Fibroblast of gingiva (primary cell): ENCODE measurements around the gene MED29.
"Not testable (repeated sequence)": the region's sequence is repeated elsewhere in the genome, so short reads cannot be mapped to it uniquely, and the experiment has no call there.

ENCODE experiments used
- DNase-seq: peaks from one replicate; pipeline ENCODE4 v3.0.0-alpha.2; 2011; ENCODE audit warnings: low read depth

MED29 gene

DNA sequence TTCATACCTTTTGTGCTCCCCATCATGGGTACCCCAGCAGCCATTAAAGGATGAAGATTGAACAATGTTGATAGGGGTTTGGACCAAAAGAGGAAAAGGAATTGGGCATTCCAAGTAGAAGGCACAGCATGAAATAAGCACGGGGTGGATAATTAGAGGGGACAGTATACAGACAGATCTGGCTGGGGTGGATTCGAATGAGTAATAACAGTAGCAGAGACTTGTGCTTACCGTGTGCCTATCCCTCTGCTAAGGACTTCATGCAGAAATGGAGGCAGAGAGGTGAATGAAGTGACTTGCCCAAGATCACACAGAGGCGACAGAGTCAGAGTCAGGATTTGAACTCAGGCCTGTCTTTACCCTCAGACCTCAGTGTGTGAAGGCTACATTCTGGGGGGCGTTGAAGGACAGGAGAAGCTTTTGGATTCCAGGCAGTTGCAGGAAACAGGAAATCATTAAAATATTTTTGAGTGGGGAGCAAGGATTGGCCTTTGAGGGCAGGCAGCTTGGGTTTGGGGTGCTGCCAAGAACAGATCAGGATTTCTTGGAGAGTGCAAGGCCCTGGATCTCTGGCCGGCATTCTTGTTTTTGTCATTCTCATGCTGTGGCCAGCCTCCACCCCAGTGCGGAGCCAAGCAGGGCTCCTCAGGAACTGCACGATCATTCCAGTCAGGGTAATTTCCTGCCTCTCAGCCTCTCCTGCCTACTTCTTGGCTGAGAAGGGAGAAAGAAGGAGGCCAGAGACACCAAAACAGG lies 19.0 kb upstream of the MED29 start:
- peak; percentile 97 for DNase-seq

DNA sequence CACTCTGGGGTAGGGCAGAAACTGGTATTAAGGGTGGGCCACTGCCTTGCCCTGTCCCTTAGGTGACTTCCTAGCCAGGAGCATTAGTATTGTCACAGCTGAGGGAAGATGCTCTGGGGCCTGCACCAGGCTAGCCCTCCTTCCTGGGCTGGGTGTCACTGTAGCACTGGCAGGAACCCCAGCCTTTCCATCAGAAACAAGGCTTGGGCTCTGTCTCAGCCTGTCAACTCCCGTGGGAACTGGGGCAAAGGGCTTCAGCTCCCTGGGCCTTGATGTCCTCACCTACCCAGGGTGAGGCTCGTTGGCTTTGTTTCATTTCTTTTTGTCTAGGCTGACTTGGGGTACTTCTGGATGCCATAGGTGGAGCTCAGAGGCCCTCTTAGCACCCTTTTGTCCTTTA lies 18.2 kb upstream of the MED29 start:
- peak; percentile 17 for DNase-seq

DNA sequence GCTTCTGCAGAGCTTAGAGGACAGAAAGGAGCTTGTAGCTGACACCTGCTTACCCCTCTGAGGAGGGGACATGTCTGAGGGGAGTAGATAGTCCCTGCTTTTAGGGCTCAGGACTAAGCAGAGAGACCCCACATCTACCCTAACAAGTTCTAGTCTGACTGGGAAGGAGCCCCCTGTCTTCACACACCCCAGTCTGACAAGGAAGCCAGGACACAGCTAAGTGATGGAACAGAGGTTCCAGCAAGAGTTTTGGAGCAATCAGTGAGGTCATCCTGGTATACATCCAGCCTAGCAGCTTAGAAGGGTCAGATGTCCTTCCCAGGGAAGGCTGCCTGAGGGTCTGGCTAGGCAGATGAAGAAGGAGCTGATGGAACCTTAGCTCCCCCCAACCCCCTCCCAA lies 15.2 kb upstream of the MED29 start:
- DNase-seq, result no peak

DNA sequence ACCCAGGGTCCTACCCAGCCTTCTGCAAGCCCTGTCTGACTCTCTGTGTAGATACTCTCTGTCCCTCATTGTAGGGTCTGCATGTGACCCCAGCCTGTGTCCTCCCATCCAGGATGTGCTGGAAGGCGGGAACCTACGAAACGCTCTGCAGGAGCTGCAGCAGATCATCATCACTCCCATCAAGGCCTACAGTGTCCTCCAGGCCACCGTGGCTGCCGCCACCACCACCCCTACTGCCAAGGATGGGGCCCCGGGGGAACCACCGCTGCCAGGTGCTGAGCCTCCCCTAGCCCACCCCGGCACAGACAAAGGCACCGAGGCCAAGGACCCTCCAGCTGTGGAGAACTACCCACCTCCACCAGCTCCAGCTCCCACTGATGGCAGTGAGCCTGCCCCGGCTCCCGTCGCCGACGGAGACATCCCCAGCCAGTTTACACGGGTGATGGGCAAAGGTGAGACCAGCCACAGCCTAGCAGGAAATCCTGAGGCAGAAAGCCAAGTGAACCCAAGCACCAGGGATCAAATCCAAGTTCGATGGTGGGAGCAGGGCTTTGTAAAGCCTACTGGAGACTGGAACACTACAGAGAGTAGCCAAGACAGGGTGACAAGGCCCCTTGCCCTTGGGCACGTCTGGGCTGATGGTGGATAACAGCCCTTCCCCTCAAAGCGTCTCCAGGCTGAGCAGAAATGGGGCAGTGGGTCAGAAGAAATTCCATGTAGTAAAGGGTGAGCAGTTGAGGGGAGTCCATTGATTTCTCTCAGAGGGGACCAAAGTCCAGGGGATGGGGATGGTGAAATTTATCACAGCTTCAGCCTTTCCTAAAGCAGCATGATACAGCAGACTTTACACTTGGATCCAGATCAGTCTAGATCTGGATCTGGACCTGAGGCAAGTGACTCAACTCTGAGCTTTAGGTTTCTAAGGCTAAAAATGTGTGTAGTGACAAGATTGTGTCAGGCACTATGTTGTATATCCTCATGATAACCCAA lies 13.5 kb upstream of the MED29 start:
- DNase-seq, result no peak

DNA sequence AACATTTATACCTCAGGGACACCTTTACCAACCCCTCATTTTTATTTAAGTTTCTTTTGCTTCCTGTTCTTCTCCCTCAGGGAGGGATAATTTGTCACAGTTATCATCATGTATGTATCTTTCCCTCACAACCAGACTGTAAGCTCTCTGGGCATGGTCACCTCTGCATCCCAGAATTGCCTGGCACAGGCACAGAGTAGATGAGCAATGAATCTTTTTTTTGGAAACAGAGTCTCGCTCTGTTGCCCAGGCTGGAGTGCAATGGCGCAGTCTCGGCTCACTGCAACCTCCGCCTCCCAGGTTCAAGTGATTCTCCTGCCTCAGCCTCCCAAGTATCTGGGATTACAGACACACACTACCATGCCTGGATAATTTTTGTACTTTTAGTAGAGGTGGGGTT lies 11.8 kb upstream of the MED29 start:
- DNase-seq, result not testable (repeated sequence)

DNA sequence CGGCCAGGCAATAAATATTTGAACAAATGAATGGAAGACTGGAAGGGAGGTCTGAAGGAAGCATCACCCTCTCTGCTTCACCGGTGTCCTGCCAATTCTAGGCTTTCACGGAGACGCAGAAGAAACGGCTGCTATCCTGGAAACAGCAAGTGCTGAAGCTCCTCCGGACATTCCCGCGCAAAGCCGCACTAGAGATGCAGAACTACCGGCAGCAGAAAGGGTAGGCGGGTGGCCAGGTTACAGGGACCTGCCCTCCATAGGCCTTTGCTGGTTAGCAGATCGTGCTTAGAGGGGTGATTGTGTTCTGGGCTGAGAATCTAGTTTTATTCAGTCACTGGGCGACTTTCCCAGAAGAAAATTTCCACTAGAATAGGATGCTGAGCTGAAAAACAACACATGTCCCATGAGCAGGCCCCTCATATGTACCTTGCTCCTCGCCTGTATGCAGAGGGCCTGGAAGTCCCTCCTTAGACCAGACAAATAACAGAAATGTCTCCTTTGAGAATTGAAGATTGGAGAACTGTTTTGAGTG lies 11.2 kb upstream of the MED29 start:
- no peak for DNase-seq

DNA sequence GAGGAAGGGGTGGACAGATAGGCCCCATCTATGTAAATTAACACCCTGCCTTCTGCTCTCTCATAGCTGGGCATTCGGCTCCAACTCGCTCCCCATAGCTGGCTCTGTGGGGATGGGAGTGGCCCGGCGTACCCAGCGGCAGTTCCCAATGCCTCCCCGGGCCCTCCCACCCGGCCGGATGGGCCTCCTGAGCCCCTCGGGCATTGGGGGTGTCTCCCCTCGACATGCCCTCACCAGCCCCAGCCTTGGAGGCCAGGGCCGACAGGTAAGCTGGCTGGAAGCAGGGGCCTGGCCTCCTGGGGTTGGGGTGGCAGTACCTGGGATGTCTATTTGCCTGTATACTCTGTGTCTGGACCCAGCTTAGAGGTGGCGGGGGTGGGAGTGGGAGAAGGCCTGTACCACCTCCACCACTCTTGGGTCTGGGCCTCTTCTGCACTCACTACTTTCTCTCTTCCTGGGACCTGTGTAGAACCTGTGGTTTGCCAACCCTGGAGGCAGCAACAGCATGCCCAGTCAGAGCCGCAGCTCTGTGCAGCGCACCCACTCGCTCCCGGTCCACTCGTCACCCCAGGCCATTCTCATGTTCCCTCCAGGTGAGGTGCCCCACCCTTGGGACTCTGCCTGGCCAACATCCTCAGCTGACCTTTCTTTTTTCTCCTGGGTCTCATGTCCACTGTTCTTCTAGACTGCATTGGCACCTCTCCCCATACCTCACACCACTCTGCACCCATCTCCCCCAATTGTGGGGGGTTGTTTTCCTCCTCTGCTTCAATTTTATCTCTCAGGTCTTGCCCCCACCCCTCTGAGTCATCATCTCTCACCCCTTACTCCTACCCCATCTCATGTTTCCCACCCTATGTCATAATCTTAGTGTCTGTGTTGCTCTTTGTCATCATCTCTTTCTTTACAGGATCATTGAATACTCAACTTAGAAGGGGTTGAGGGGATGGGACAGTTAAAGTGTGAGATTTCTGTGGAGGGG lies 10.4 kb upstream of the MED29 start:
- no peak for DNase-seq

DNA sequence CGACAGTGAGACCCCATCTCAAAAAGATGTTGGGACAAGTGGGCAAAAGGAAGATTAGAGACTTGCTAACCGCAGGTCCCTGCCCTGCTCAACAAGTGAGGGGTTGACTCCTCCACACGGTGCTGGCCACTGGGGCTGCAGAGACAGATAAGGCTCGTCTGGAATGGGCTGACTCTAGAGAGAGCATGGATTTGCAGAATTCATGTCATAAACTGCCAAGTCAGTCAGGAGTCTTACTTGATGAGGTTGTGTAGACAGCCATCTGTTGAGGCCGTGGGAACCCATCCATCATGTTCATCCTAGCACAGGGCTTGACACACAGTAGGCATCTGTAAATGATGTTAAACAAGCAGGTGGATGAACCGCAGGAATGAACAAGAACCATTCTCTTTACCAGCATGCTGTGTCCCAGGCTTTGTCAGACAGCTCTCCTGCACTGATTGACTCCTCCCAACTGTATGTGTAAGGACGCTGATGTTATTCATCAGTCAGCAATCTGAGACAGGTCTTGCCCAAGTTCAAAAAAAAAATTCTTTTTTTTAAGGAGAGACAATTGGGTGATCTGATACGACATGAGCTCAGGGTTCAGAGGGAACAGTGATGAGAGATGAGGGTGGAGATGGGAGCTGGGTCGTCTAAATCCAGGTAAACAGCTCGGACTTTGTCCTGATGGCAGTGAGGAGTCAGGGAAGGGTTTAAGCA lies 9.1 kb upstream of the MED29 start:
- DNase-seq, result peak; percentile 11

DNA sequence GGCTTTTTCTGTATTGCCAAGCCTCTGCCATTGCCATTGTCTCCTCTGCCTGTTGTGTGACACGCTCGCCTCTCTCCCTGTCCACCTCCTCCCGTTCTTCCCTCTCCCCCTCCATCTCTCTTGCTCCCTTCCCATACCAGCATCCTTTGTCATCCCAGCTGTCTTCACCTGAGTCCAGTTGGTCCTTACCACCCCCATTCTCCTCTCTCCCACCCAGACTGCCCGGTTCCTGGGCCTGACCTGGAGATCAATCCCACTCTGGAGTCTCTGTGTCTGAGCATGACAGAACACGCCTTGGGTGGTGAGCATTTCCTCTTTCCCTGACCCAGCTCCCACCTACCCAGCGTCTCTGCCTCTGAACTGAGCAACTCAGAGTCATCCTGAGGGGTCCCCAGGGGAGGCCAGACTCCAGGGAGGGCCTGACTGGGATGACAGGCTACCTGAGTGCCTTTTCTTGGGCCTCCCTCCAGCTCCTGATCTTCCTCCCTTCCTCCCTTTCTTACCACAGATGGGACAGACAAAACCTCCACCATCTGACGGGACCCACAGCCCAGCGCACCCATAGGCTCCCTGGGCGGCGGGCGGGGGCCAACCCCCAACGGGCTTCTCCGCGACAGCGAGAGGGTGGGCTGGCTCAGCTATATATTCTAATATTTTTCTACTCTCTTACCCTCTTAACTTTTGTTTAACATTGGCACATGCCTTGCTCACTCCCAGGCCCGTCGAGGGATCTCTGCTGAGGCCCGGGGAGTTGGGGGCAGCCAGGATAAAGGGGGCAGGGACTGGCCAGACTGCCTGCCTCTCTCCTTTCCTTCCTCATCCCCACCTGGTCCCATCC lies 8.0 kb upstream of the MED29 start:
- DNase-seq, result no peak

DNA sequence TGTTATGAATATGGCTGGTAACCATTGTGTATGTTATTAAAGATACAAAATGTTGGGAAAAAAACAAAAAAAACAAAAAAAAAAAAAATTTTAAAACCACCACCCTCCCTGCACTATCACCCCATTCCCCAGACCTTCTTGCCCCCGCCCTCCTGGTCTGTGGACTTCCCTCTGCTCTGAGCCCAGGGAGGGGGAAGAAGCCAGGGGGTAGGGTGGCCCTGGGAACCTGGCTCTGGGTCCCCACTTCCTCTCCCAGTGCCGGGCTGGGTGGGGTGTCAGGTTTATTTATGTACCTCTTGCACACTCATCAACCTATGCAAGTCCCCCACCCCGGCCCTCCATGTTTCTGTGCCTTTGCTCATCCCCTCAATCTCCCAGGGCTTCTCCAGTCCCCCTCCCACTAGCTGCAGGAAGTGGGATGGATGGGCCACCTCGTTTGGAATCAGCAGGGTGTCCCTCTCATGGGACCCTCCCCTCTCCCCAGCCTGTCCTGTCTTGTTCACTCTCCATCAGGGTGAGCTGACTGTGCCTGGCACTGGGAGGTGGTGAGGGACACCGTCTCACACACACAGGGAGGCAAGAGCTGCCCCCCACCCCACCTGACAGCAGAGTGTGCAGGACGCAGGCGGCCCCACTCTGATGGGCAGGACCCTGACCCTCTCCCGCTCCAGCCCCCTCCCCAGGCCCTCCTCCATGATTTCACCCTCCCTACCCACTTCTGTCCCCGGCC lies 6.2 kb upstream of the MED29 start:
- DNase-seq, result no peak

DNA sequence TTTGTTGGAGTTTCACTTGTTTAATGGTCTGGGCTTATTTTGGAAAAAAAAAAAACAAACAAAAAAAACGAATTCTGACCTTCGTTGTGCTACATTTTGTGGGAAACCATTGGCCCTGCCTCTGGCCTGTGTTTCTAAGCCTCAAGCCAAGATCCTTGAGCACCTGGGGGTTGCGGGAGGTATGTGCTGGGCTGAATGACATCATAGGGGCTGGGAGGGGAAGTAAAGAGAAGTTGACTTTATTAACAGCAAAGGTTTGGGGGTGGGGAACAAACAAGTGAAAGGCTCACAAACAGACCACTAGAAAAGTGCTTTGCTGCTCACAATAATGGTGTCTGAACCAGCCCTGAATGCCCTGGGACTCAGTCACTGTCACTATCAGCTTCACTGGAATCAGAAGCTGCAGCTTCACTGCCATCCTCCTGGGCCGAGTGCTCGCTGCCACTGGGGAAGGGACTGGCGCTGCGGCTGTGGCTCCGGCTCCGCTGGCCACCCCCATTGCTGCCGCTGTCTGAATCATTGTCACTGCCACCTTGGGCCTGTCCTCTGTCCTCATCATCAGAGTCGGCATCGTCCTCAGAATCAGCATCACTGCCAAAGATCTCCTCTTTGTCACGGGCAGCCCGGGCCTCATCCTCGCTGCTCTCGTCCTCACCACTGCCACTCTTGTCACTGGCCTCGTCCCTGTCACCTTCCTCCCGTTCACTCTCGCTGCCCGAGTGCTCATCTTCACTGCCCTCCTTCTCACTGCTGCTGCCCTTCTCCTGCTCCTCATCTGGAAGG lies 5.4 kb upstream of the MED29 start:
- no peak for DNase-seq

DNA sequence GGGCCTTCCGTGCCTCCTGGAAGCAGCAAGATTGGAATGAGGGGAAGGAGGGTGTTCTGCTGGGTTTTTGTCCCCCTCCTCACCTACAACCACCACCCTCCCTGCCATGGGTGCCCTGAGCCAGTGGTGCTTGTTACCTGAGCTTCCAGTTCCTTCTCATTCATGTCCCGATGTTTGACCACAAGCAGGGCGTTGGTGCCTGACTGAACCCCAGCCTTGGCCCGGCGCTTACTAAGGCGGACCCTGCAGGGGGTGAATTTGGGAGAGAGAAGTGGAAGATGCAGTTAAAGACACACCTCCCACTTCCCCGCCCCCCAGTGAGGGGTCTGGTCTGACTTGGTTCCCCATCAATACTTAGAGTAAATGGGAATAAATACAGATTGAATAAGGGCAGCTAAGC lies 4.6 kb upstream of the MED29 start:
- DNase-seq, result no peak

DNA sequence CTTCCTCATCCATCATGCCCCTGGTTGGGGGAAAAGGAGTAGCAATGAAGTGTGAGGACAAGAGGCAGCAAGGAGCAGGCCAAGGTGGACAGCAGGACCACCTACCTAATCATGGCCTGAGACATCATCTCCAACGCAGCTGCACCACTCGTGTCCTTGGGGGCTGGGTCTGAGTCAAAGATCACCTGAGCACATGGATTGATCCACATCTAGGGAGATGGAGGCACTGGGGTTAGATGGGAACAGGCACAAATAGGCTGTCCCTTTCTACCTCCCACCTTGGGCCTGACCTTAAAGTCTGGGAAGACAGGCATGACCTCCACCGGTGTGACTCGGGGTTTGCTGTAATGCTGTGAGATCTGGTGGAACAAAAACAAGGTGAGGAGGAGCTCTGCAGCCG lies 2.5 kb upstream of the MED29 start:
- no peak for DNase-seq

DNA sequence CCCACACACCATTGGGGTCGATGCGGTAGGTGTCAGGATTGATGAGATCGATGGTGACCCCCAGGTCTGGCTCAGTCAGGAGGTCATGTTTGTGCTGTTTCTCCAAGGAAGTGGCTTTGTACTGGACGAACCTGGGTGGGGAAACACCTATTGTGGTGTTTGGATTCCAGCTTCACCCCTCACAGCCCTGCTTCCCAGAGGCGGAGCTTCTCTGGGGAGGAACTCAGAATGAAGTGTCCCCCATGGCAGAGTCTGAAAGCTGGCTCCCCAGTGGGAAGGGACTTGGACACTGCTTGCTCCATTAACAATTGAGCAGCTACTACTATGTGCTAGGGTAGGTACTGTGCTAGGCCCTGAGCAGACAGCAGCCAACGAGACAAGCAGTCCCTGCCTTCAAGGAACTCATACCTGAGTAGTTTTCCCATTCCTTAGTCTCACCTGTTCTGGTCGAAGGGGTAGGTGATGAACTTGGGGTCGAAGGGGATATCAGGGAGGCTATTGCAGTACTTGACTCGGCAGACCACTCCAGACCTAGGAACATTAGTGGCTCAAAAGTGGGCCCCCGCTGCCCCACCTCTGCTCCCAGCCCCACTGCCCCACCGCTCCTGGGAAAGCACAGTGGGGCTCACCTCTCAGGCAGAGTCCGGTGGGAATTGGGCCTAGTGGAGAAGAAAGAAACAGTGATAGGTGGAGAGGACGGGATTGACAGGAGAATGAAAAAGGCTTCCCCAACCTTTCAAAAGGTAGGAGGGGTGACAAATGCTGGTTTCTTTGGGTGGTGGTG lies 1.4 kb upstream of the MED29 start:
- no peak for DNase-seq

DNA sequence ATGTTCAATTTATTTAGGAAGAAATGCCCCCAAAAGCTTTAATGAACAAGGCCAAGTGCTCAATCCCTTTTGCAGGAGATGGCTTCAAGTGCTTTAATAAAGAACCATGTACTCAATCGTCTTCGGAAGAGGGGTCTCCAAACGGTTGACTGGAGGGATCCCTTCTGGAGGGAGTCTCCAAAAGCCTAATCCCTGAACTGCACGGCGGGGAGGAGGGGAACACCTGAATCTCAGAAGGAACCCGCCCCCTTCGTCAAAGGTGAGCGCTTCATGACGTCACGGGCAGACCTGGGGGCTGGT lies 777 bp upstream of the MED29 start:
- no peak for DNase-seq

DNA sequence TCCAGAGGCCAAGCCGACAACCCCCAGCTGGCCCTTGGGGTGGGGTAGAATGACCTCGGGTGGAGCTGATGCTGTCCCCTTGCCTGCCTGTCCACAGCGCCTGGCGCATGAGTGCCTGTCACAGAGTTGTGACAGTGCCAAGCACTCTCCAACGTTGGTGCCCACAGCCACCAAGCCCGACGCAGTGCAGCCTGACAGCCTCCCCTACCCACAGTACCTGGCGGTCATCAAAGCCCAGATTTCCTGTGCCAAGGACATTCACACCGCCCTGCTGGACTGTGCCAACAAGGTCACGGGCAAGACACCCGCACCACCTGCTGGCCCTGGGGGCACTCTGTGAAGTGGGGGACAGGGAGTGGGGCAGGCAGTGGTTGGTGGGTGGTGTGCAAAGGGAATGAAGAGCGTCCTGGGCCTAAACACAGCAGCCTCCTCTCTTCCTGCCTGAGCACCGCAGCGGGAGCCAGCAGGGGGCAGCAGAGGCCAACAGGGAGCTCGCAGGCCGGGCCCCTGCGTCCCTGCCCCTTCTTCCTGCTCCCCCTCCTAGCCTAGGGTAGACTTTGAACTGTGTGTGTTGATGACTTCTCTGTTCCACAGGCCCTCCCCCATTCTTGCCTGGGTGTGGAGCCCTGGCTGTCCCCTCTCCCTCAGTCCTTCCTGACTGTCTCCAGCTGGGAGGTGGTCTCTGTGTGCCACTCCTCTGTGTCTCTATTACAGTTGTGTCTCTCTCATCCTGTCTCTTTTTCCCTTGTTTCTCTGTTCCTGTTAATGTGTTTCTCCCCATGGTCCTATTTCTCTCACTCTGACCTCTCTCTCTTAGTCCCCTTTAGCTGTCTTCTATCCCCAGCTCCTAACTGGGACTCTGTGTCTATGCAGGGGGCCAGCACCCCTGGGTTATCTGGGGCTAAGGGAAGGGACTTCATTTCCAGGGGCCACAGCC lies 6.5 kb downstream of the MED29 start:
- peak; percentile 80 for DNase-seq

DNA sequence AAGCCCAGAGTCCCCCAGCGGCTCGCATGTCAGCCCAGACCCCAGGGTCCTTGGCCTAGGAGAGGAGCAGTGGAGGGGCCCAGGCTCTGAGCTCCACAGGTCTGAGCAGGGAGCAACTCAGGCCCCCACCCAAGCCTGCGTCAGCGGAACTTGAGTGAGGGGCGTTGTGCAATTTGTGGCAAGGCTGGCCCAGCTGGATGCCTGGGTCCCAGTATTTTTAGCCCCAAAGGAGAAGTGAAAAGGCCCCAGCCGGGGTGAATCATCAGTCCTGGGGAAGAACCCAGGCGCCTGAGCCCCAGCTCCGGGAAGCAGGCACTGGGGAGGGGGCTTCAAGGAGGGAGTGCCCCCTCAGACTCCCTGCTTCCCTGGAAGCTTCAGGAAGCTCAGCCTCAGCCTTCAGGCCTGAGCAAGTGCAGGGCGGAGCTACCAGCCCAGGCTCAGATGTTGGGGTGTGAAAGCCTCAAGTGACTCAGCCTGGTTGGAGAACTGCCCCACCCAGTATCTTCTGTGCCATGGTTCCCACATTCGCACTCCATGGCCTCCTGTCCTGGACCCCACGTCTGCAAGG lies 7.2 kb downstream of the MED29 start:
- peak; percentile 85 for DNase-seq
